Keratinocyte (primary cell): ENCODE data around the gene EXOC4.

ENCODE experiments used
- CTCF ChIP-seq, 3 experiments: IDR thresholded peaks in 1 of 3; conservative IDR thresholded peaks in 1 of 3; optimal IDR thresholded peaks in 1 of 3; 2 replicates in 2 of 3; 3 replicates in 1 of 3; pipeline versions ENCODE3 to v1.5.1; 2011; ENCODE audit warnings: low read length in 3 of 3, mild to moderate bottlenecking in 3 of 3, moderate library complexity in 2 of 3, control low read depth in 1 of 3, inconsistent platforms in 1 of 3; ENCODE audit not compliant: insufficient read depth in 2 of 3; ENCODE audit errors: extremely low read depth in 1 of 3
- EZH2 ChIP-seq: IDR thresholded peaks from one replicate; pipeline ENCODE4 v1.6.1; 2012; ENCODE audit warnings: inconsistent platforms, mild to moderate bottlenecking, low read length, moderate library complexity

GRCh38 chr7:133778472-133778871 is 525.6 kb downstream of the EXOC4 start:
- TF ChIP-seq CTCF (optimal IDR thresholded peaks at IDR 0.05 in 1 of 3, IDR thresholded peaks at IDR 0.05 in 1 of 3, conservative IDR thresholded peaks at IDR 0.05 in 1 of 3; ENCODE audit: extremely low read depth in 1 of 3, insufficient read depth in 2 of 3, low read length in 3 of 3) (no peak), EZH2 (no peak)
